GM18873 (cell line): ENCODE measurements around the gene CTSE.
"Not testable (repeated sequence)": the region's sequence is repeated elsewhere in the genome, so short reads cannot be mapped to it uniquely, and the experiment has no call there.

Experiments used
- ATAC-seq: cut with Tn5 transposase; IDR thresholded peaks from one replicate; pipeline ENCODE4 v1.9.1; 2021; ENCODE audit warnings: mild to moderate bottlenecking, moderate library complexity, moderate number of reproducible peaks; ENCODE audit not compliant: unreplicated experiment, low FRiP score

CTSE gene

GRCh38 chr1:205998457-205999241, 25.0 kb downstream of the CTSE start:
- ATAC-seq: no peak

DNA sequence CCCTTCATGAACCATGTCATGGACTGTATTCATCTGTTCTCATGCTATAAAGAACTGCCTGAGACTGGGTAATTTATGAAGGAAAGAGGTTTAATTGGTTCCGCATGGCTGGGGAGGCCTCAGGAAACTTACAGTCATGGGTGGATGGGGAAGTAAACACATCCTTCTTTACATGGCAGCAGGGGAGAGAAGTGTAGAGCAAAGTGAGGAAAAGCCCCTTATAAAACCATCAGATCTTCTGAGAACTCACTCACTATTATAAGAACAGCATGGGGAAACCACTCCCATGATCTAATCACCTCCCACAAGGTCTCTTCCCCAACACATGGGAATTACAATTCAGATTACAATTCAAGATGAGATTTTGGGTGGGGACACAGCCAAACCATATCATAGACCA, 27.1 kb downstream of the CTSE start:
- not testable (repeated sequence) for ATAC-seq

- no peak for ATAC-seq
Observed at GRCh38 chr1:205994346-205994745, 29.3 kb downstream of the CTSE start.

DNA sequence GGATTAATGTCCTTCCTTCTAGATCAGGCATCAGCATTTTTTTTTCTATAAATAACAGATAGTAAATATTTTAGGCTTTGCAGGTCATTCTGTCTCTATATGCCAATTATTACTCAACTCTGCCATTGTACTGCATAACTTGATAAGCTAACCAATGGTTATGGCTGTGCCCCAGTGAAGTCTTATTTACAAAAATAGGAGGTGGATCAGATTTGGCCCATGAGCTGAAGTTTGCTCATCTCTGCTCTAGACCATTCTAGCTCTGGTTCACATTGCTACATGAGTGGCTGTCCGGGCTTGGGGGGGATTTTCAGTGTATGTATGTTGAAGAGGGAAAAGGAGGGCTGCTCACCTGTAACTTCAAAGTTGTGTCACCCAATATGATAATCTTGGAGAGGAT, 30.6 kb downstream of the CTSE start:
- ATAC-seq: no peak

DNA sequence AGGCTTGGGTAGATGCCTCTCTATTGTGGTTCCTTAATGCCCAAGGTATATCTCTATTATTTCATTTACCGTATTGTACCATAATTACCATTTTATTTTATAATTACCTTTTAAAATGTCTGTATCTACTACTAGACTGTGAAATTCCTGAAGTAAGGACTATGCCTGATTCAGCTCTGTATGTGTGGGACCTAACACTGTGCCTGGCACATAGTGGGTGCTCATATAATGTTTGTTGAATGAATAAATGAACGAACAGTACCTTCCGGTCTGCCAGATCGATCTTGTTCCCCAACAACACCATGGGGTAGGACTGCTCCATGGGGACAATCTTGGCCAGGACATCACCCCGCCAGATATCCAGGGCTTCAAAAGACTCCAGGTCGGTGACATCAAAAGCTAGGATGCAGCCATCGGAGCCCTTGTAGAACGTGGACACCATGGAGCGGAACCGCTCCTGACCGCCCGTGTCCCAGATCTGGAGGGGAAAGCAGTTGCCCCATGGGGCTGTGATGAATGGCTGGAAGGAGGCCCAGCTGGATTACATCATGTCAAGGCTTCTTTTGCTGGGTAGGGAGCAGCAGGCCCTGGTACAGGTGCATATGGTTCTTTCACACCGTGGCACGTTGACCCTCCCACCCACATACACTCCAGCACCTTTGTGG, 31.3 kb downstream of the CTSE start:
- ATAC-seq: no peak

- no peak for ATAC-seq
Observed at GRCh38 chr1:205991237-205991636, 32.5 kb downstream of the CTSE start.

DNA sequence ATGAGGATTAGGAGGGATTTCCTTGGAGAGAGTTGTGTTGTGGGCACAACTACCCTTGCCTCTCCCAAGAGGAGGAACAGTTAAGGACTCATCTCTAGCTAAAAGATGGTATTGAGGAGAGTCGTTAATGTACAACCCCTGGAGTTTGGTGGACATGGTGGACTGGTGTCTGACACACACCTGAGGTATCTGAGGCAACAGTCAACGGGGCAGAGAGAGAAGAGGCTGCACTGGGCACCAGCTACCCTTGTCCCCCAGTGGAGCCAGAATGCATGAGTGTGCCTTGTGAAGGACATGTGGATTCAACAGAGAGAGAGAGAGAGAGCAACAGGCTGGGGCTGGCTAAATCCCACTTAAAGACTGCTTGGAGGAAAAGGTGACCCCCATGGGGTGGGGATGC, 33.5 kb downstream of the CTSE start:
- no peak for ATAC-seq

GRCh38 chr1:205989786-205990185, 33.9 kb downstream of the CTSE start:
- no peak for ATAC-seq

GRCh38 chr1:205988585-205988995, 35.1 kb downstream of the CTSE start:
- no peak for ATAC-seq

DNA sequence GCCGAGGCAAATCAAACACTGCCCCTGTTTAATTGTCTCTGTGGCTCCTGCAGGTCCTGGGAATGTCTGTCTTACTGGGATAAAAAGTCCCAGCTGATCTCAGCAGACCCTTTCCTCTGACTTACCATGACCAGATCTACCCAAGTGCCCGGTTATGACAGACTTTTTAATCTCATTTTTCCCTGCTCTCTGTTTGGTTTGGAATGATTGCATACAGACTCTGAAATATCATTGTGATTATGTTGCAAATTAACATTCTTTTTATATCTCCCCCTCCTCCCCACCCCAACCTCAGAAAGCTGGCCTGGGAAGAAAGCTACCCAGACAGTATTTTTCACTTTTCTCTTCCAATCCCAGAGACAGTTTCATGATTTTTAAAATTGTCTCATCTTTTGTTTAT, 36.8 kb downstream of the CTSE start:
- ATAC-seq: no peak

DNA sequence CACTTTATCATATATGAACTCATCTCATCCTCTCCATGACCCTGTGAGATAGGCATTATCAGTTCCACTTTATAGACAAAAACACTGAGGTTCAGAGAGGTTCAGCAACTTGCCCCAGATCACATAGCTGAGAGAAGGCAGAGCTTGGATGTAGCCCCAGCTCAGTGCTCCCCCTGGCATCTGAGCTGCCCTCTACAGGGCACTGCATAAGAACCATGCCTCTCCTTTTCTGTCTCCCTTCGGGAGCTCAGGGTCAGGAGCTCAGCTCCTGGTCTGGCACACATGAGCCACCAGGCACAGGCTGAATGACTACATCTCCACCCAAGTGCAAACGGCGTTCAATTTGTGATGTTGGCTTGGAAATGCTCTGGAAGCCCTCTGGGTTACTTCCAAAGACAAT, 37.4 kb downstream of the CTSE start:
- no peak for ATAC-seq

DNA sequence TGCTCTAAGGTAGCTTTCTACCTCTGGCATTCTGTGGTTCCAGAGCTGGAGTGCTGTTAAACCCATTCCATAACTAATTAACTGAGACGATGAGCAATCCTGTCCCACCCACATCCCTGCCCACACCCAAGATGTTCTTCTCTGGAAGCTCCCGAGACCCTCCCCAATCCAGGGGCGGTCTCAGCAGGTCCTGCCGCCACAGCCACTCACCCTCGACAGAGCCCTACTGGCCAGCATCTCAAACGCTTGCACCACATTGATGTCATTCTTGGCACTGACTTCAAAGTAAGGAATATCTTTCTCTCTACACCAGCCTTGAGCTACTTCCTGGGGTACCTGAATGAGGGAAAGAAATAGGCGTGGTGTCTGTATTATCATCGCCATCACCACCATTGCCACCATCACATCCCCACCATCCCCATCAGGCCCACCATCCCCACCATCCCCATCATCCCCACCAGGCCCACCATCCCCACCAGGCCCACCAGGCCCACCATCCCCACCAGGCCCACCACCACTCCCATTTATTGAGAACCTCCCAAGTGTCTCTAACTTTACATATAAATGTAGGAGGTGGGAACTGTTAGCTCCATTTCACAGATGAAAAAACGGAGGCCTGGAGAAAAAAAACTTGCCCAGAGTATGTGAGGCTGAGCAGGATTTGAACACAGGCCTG, 38.2 kb downstream of the CTSE start:
- ATAC-seq: no peak

- no peak for ATAC-seq
Observed at GRCh38 chr1:205983925-205984725, 39.6 kb downstream of the CTSE start.

DNA sequence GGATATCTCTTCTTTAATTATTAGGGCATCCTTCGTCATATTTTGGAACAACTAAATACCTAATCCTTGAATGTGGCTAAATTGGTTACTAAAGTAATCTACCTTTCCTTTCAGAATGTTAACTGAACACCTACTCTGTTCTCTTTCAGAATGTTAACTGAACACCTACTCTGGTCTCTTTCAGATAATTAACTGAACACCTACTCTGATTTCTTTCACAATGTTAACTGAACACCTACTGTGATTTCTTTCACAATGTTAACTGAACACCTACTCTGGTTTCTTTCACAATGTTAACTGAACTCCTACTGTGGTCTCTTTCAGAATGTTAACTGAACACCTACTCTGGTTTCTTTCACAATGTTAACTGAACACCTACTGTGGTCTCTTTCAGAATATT, 42.4 kb downstream of the CTSE start:
- no peak for ATAC-seq

DNA sequence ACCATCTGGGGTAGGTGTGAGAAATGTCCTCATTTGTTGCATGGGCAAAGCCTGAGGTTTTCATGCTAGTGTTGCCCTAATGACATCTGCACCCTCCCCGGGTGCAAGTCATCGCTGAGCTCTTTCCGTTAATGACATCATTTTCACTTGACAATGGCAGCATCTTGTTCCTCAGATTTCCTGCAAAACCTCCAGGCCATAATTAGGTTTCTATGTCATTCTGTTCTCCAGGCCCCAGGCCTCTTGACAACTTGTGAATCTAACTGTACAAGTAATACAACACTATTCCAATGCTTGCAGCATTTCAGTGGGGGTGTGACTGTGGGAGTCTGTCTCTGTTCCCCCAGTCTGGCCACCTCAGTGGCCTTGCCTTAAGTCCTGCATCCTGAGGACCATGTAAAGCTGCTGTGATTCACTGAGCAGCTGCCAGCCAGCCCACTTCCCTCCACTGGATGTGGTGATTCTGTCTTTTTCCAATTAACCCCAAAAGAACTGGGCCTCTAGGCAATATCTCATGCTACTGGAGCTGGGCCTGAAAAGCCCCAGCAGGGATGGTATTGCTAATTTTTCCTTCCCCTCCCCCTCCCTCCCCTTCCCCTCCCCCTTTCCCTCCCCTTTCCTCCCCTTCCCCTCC, 43.3 kb downstream of the CTSE start:
- no peak for ATAC-seq

GRCh38 chr1:205979301-205979700, 44.4 kb downstream of the CTSE start:
- no peak for ATAC-seq

DNA sequence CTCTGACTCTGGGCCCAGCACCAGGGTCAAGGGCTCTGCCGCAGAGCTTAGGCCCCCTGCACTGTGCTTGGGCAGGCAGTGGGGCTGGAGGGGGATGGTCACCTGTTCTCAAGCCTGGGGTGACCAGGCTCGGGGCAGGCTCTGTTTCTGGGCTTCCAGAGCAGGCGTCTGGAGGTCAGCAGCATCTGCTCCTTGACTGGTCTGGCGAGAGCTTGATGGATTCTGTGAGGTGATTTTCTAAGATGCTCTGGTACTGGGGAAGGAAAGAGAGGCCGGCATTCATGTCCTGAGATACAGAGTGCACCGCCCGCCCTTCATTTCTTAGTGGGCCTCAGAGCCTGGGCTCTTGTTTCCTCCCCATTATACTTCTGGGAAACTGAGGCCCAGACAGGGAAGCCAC, 45.0 kb downstream of the CTSE start:
- no peak for ATAC-seq

DNA sequence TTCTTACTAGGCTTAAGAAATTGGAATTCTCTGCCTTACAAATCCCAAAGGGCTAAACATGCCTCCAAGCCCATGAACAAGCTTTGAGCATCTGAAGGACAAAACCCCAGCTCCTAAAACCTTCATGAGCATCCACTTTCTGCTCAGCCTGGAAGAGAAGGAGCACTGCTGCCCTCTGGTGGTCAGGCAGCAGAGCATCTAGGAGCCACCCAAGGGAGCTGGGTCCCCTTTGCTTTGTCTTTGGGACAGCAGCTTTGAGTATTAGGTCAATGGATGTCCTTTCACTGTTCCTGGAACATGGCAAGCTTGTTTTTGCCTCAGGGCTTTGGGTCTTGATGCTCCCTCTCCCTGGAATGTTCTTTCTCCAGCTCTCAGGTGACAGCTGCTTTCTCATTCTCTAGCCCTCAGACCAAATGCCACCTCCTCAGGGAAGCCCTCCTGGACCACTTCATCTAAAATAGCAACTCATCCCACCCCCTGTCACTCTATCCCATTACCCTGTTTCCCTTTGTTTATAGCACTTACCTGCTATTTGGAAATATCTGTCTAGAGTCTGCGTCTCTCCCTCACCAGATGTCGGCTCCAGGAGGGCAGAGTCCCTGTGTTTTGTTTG, 46.2 kb downstream of the CTSE start:
- ATAC-seq: no peak

- no peak for ATAC-seq
Observed at GRCh38 chr1:205976708-205977401, 46.8 kb downstream of the CTSE start.
